HepG2 (cell line): ENCODE results near the gene NSMCE1. TPM values are rescaled to one million over a fixed set of nuclear protein-coding genes. Genes with fewer than 3 reads are reported as not detected.
A peak's percentile ranks its signal among the peaks of the same experiment; 100 is the strongest.

Experiments
- AHR ChIP-seq: IDR thresholded peaks from 2 replicates; pipeline ENCODE4 v1.6.1; 2018; ENCODE audit warnings: missing genetic modification reagents, missing compliant biosample characterization
- CREB3 ChIP-seq: sonication (generic); formaldehyde crosslinking; IDR thresholded peaks from 2 replicates; pipeline ENCODE4 v1.5.0; 2020; ENCODE audit warnings: missing genetic modification reagents
- GMEB2 ChIP-seq: IDR thresholded peaks from 2 replicates; pipeline ENCODE4 v1.6.1; 2016; ENCODE audit warnings: missing biosample characterization, missing genetic modification reagents, low read depth
- GTF2F1 ChIP-seq: fragments of 150-350 bp; IDR thresholded peaks from 2 replicates; pipeline ENCODE4 v1.6.1; 2014; ENCODE audit warnings: low read length
- HOXA3 ChIP-seq: sonication (generic); formaldehyde crosslinking; IDR thresholded peaks from 2 replicates; pipeline ENCODE4 v1.5.0; 2020; ENCODE audit warnings: missing genetic modification reagents
- MZF1 ChIP-seq: sonication (generic); formaldehyde crosslinking; IDR thresholded peaks from 2 replicates; pipeline ENCODE4 v1.8.1; 2023; ENCODE audit warnings: mild to moderate bottlenecking, missing genetic modification reagents, borderline replicate concordance
- PHB2 ChIP-seq: fragments of 450-650 bp; IDR thresholded peaks from 2 replicates; pipeline ENCODE4 v1.6.1; 2018; ENCODE audit not compliant: partially characterized antibody
- RARG ChIP-seq: sonication (generic); formaldehyde crosslinking; IDR thresholded peaks from 2 replicates; pipeline ENCODE4 v1.4.0; 2020; ENCODE audit warnings: low read depth, mild to moderate bottlenecking, missing genetic modification reagents
- TBX3 ChIP-seq: fragments of 450-650 bp; IDR thresholded peaks from 2 replicates; pipeline ENCODE4 v1.6.1; 2017; ENCODE audit warnings: antibody characterized with exemption, mild to moderate bottlenecking, inconsistent platforms, borderline replicate concordance
- ZBTB2 ChIP-seq: sonication (generic); formaldehyde crosslinking; IDR thresholded peaks from 2 replicates; pipeline ENCODE4 v1.8.0; 2022; ENCODE audit warnings: low read depth, missing genetic modification reagents
- ZBTB34 ChIP-seq: sonication (generic); formaldehyde crosslinking; IDR thresholded peaks from 2 replicates; pipeline ENCODE4 v1.8.0; 2022; ENCODE audit warnings: mild to moderate bottlenecking, missing genetic modification reagents
- ZBTB46 ChIP-seq: sonication (generic); formaldehyde crosslinking; IDR thresholded peaks from 2 replicates; pipeline ENCODE4 v1.4.0; 2020; ENCODE audit warnings: mild to moderate bottlenecking, missing genetic modification reagents, borderline replicate concordance
- ZFAT ChIP-seq: sonication (generic); formaldehyde crosslinking; conservative IDR thresholded peaks from 2 replicates; pipeline ENCODE4 v1.8.1; 2023; ENCODE audit warnings: missing genetic modification reagents, inconsistent platforms
- ZNF337 ChIP-seq: sonication (generic); formaldehyde crosslinking; IDR thresholded peaks from 2 replicates; pipeline ENCODE4 v1.5.1; 2020; ENCODE audit warnings: missing genetic modification reagents, low read depth, mild to moderate bottlenecking, borderline replicate concordance
- ZNF414 ChIP-seq: sonication (generic); formaldehyde crosslinking; IDR thresholded peaks from 2 replicates; pipeline ENCODE4 v1.5.0; 2020; ENCODE audit warnings: missing genetic modification reagents
- ZNF567 ChIP-seq: sonication (generic); formaldehyde crosslinking; IDR thresholded peaks from 2 replicates; pipeline ENCODE4 v1.8.1; 2023; ENCODE audit warnings: mild to moderate bottlenecking, missing genetic modification reagents, borderline replicate concordance
- ZNF737 ChIP-seq: sonication (generic); formaldehyde crosslinking; IDR thresholded peaks from 2 replicates; pipeline ENCODE4 v1.5.0; 2020; ENCODE audit warnings: missing genetic modification reagents, mild to moderate bottlenecking, borderline replicate concordance
- ZNF800 ChIP-seq: sonication (generic); formaldehyde crosslinking; IDR thresholded peaks from 2 replicates; pipeline ENCODE4 v1.4.0; 2020; ENCODE audit warnings: missing genetic modification reagents
- polyA plus RNA-seq, 8 experiments: library from polyadenylated mRNA; depleted of rRNA in 3 of 8; stranded (reverse) in 7 of 8; unstranded in 1 of 8; fragments of >200 nt; fragmentation: Illumina TruSeq in 4 of 8; extraction: Trizol in 4 of 8; gene quantifications; 2 replicates each; pipeline versions ENCODE4 v1.2.1 to v1.2.3, GENCODE V29; 2011 to 2016; ENCODE audit warnings: low read depth in 4 of 8, missing spikeins in 1 of 8, mixed read lengths in 1 of 8; ENCODE audit not compliant: insufficient read depth in 1 of 8
- total RNA-seq, 5 experiments: library from RNA; depleted of rRNA; stranded (reverse); fragments of >200 nt; fragmentation: Illumina TruSeq; extraction: Trizol; gene quantifications; 2 replicates each; pipeline ENCODE4 v1.2.3, GENCODE V29; 2016; ENCODE audit warnings: low read depth in 1 of 5

The NSMCE1 gene
- total and polyA plus RNA-seq, 2 of the 13 experiments (the other 11 are each of a cell fraction or from before 2014, with no cell fraction given): 42.7 to 52.9 TPM

GRCh38 chr16:27203507-27204311 lies 64.9 kb downstream of the NSMCE1 start, which contains the start of gene KDM8 (continued):
- TF ChIP-seq GMEB2 (CRISPR knock-in tag): peak; percentile 95; the same call in 1 of the 2 replicates
- TF ChIP-seq ZNF337: no peak; the same call in none of the 2 replicates
- no peak for TF ChIP-seq ZNF737 (CRISPR knock-in tag)
- TF ChIP-seq ZFAT: no peak
- no peak for TF ChIP-seq ZBTB2
- peak; percentile 75 for TF ChIP-seq AHR (CRISPR knock-in tag)
- TF ChIP-seq ZNF567 (CRISPR knock-in tag): no peak; the same call in 1 of the 2 replicates
- no peak for TF ChIP-seq PHB2
- TF ChIP-seq HOXA3 (CRISPR knock-in tag): peak; percentile 60
- TF ChIP-seq ZNF800 (CRISPR knock-in tag): peak; percentile 91
- peak; percentile 90; the same call in 1 of the 2 replicates for TF ChIP-seq ZNF414
- peak; percentile 70; the same call in 1 of the 2 replicates for TF ChIP-seq RARG (CRISPR knock-in tag)
- TF ChIP-seq GTF2F1: 0 out of 2 replicates have a peak, but pooled peaks have one; percentile 70
- TF ChIP-seq ZBTB46 (CRISPR knock-in tag): no peak
- peak; percentile 84 for TF ChIP-seq ZBTB34 (CRISPR knock-in tag)
- peak; percentile 44; the same call in 1 of the 2 replicates for TF ChIP-seq TBX3
- peak; percentile 50; the same call in 1 of the 2 replicates for TF ChIP-seq MZF1
- TF ChIP-seq CREB3 (CRISPR knock-in tag): peak; percentile 18; the same call in 1 of the 2 replicates
